ENCODE measurements around the gene GCA. TPM values are rescaled to one million over a fixed set of nuclear protein-coding genes. Genes with fewer than 3 reads are reported as not detected.

GCA gene, protein sequence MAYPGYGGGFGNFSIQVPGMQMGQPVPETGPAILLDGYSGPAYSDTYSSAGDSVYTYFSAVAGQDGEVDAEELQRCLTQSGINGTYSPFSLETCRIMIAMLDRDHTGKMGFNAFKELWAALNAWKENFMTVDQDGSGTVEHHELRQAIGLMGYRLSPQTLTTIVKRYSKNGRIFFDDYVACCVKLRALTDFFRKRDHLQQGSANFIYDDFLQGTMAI
- 13.5 TPM for total RNA-seq

DNA sequence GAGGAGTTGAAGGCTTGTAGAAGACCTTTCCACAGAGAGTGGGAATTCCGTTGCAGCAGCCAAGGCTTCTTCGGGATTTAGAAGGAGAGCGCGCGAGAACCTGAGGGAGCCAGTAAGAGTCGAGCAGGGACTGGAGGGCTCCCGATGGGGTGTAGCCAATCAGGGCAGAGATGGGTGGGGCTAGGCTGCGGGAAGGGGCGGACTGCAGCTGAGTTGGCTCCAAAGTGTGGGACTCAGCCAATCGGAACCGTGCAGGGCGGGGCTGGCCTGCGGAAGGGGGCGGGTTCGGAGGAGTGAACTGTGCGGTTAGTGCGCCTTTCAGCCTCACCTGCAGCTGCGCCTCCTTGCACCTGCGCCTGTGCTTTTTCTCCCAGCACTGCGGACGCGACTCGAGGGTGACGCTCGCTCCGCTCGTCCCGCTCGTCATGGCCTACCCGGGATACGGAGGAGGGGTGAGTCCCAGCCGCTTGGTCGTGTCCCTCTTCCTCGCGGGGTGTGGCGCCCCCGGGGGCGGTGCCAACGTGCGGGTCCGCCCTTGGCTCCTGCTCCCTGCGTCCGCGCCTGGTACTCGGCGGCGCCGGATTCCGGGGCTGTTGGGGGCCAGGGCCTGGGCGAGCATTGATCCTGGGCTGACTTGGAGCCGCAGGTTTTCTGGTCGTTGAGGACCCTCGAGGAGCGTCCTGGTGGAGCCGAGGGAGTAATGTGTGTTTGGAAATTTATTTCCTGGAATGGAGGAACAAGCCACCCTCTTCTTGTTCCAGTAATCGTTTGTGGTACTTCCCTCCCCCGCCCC, at the start of gene GCA:
GCA (plus strand) TSS at position 309 of the 793 bp plus-strand sequence; CDS start at position 426, 117 bp downstream.
- H3K27ac ChIP-seq: peak within 1 kb of the TSS; percentile 55
- TF ChIP-seq POLR2A (IDR thresholded peaks at IDR 0.05): peak in 1 of 2 donors; percentile 17
- peak; percentile 66 to 86 for TF ChIP-seq POLR2AphosphoS5 (IDR thresholded peaks at IDR 0.05; ENCODE audit: insufficient read depth in 1 of 2, low read depth in 1 of 2)
- TF ChIP-seq, protein P1, sequence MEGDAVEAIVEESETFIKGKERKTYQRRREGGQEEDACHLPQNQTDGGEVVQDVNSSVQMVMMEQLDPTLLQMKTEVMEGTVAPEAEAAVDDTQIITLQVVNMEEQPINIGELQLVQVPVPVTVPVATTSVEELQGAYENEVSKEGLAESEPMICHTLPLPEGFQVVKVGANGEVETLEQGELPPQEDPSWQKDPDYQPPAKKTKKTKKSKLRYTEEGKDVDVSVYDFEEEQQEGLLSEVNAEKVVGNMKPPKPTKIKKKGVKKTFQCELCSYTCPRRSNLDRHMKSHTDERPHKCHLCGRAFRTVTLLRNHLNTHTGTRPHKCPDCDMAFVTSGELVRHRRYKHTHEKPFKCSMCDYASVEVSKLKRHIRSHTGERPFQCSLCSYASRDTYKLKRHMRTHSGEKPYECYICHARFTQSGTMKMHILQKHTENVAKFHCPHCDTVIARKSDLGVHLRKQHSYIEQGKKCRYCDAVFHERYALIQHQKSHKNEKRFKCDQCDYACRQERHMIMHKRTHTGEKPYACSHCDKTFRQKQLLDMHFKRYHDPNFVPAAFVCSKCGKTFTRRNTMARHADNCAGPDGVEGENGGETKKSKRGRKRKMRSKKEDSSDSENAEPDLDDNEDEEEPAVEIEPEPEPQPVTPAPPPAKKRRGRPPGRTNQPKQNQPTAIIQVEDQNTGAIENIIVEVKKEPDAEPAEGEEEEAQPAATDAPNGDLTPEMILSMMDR (IDR thresholded peaks at IDR 0.05): no peak
- intact Hi-C loops (cut with DNase I): no loop called here
- peak within 1 kb of the TSS; percentile 64 to 83 for H3K4me3 ChIP-seq
- H3K4me1 ChIP-seq: peaks cover 6% of the 10 kb centered on the region
- H3K9me3 ChIP-seq: no peaks in the 10 kb centered on the region
- peak in 1 of 2 donors; percentile 98 for DNase-seq (ENCODE audit: extremely low spot score in 2 of 2)
- no peaks in the 10 kb centered on the region for H3K27me3 ChIP-seq
- H3K36me3 ChIP-seq: no peaks in the 10 kb centered on the region

DNA sequence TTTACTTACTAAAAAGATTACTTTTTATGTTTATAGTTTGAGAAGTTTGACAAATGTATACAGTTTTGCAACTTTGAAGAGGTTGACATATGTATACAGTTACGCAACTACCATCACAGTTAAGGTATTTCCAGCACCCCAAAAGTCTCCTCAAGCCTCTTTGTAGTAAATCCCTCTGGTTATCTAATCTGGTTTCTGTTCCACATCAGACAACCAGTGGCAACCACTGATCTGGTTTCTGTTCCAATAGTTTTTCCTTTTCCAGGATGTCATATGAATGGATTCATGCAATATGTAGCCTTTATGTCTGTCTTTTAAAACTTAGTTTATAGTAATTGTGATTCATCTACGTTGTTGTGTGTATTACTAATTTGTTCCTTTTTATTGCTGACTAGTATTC, 48.9 kb upstream of the GCA start:
- H3K27ac ChIP-seq: no peak overlapping the region
- no peaks in the 10 kb centered on the region for H3K36me3 ChIP-seq
- H3K9me3 ChIP-seq: no peaks in the 10 kb centered on the region
- no peaks in the 10 kb centered on the region for H3K27me3 ChIP-seq
- TF ChIP-seq, protein P1 (IDR thresholded peaks at IDR 0.05): no peak
- TF ChIP-seq POLR2AphosphoS5 (IDR thresholded peaks at IDR 0.05; ENCODE audit: insufficient read depth in 1 of 2, low read depth in 1 of 2) (no peak), POLR2A (IDR thresholded peaks at IDR 0.05) (no peak)
- H3K4me1 ChIP-seq: no peaks in the 10 kb centered on the region
- H3K4me3 ChIP-seq: no peak overlapping the region
- no peak for DNase-seq (ENCODE audit: extremely low spot score in 2 of 2)
- intact Hi-C loops (cut with DNase I): loop anchor here (10.0 kb wide), 1 partner anchor 60 kb away; no protein-coding TSS in a partner anchor

DNA sequence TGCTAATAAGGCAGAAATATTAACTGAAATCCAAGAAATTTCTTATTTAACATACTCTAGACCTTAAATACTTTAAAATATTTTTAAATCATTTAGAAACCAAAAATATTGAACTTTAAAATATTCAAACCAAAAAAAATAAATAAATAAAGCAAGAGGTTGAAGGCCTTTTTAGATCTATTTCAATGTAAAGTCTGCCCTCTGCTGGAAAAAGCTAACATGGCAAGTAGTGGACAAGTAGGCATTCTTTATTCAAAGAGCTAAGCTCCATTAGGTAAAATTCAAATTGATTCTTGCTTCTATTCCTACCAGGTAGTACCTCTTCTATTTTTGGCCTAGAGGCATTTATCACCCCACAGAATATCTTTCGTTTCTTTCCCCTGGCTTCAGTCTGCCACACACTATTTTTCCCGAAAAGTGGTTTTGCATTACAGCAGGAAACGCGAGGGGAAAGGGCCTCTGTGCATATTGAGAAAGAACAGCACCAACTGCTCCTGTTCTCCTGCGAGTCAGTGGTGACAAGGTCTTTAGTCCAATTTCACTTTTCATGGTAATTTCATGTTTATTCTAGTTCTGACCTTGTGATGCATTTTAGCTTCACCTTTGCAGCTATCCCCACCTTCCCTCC, 45.9 kb upstream of the GCA start:
- H3K36me3 ChIP-seq: no peaks in the 10 kb centered on the region
- no peak overlapping the region for H3K4me3 ChIP-seq
- H3K27ac ChIP-seq: no peak overlapping the region
- intact Hi-C loops (cut with DNase I): loop anchor here (10.0 kb wide), 1 partner anchor 63 kb away; no protein-coding TSS in a partner anchor
- no peak for TF ChIP-seq POLR2A (IDR thresholded peaks at IDR 0.05)
- TF ChIP-seq, protein P1 (IDR thresholded peaks at IDR 0.05): peak in 2 of 3 experiments; percentile 76 to 77
- H3K27me3 ChIP-seq: no peaks in the 10 kb centered on the region
- H3K9me3 ChIP-seq: no peaks in the 10 kb centered on the region
- no peaks in the 10 kb centered on the region for H3K4me1 ChIP-seq
- no peak for DNase-seq (ENCODE audit: extremely low spot score in 2 of 2)

DNA sequence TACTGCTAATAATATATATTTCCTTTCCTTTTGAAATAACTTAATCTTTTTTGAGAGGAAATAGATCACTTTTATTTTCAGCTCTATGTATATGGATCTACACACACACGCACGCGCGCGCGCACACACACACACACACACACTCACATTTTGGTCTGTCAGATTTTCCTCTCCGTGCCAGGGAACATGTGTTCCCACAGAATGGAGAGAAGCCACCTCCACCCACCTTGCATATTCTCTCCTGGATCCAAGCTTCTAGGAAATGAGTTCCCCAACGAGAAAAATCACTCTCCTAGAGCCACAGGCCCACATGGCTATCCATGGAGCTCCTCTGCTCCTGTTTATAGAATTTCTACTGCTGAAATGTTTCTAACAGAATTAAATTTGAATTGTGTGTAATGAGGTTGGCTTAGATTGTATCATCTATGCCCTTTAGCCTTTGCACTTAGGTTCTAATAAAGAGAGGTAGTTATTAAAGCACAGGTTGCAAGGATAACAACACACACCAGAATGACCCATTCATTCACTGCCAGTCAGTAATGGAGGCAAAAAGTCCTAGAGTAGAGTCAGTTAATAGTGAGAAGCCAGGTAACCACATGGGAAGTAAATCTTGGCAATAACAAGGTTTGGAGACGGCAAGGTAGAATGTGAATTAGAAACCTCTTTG, 45.1 kb upstream of the GCA start:
- Histone ChIP-seq H3K27ac (no peak overlapping the region), H3K36me3 (no peaks in the 10 kb centered on the region), H3K27me3 (no peaks in the 10 kb centered on the region), H3K4me1 (no peaks in the 10 kb centered on the region), H3K9me3 (no peaks in the 10 kb centered on the region), H3K4me3 (no peak overlapping the region)
- no peak for DNase-seq (ENCODE audit: extremely low spot score in 2 of 2)
- TF ChIP-seq POLR2AphosphoS5 (IDR thresholded peaks at IDR 0.05; ENCODE audit: insufficient read depth in 1 of 2, low read depth in 1 of 2): no peak
- intact Hi-C loops (cut with DNase I): loop anchor here (10.0 kb wide), 1 partner anchor 64 kb away; no protein-coding TSS in a partner anchor

DNA sequence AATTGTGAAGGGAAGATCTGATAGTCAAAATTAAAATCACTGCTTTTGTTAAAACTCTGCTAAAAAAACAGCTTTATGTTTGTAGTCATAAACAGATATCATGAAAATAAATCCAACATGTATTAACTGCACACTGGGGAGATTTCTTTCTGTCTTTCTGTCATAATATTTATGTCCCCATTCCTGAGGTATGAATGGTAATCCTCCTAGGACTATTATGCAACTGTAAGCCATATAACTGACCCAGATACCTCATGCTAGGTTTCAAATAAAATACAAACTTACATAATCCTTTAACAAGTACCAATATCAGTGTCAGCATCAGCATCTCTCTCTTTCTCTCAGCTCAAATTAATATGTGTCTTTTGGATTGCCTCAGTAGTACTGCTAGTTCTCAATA, 43.7 kb upstream of the GCA start:
- Histone ChIP-seq H3K27ac (no peak overlapping the region), H3K9me3 (no peaks in the 10 kb centered on the region), H3K4me3 (no peak overlapping the region), H3K4me1 (no peaks in the 10 kb centered on the region), H3K36me3 (no peaks in the 10 kb centered on the region), H3K27me3 (no peaks in the 10 kb centered on the region)
- DNase-seq (ENCODE audit: extremely low spot score in 2 of 2): no peak
- TF ChIP-seq POLR2AphosphoS5 (IDR thresholded peaks at IDR 0.05; ENCODE audit: insufficient read depth in 1 of 2, low read depth in 1 of 2) (no peak), POLR2A (IDR thresholded peaks at IDR 0.05) (no peak)
- TF ChIP-seq, protein P1 (IDR thresholded peaks at IDR 0.05): no peak
- intact Hi-C loops (cut with DNase I): no loop called here

All from vagina (tissue), 2 donors.